A549 (cell line): Measurements from ENCODE around the gene MED26. TPM values are rescaled to one million over a fixed set of nuclear protein-coding genes. Genes with fewer than 3 reads are reported as not detected.

Source experiments
- ATAC-seq, 2 experiments: fragments of 200-7000 bp in 1 of 2; fragments of >200 bp in 1 of 2; cut with Nextera tagmentation in 1 of 2; cut with Tn5 transposase in 1 of 2; 3 replicates each; pipeline versions ENCODE4 v1.8.0 to v1.9.1; 2018 to 2020; ENCODE audit warnings: mild to moderate bottlenecking in 1 of 2, moderate library complexity in 1 of 2
- CTCF ChIA-PET: fragments of 300-600 bp; sonication (Branson Sonifier 250); formaldehyde crosslinking; extraction: SDS; loops from one replicate; lab custom pipeline; 2021; ENCODE audit warnings: antibody characterized with exemption, inconsistent platforms; lab: Yijun Ruan, JAX
- POLR2A ChIA-PET: fragments of 350-600 bp; formaldehyde crosslinking; extraction: SDS; loops from one replicate; lab custom pipeline; 2021; ENCODE audit warnings: antibody characterized with exemption, inconsistent platforms; lab: Yijun Ruan, JAX
- DNase-seq, 2 experiments: peaks; one replicate each; pipeline versions ENCODE4 v3.0.0 to v3.0.0-alpha.2; 2011 to 2016; ENCODE audit warnings: low read depth in 1 of 2, low spot score in 1 of 2
- FAIRE-seq: peaks from 2 replicates; lab custom pipeline; 2011; peaks lifted over from hg19 to GRCh38; lab: Jason Lieb, UNC
- H3K27ac ChIP-seq, 2 experiments: fragments of >200 bp; sonication (Bioruptor Twin); formaldehyde crosslinking; 3 replicates each; pipeline ENCODE4 v1.5.1; 2016 to 2017
- H3K4me1 ChIP-seq: fragments of >200 bp; sonication (Bioruptor Twin); formaldehyde crosslinking; 3 replicates; pipeline ENCODE4 v1.6.1; 2016
- H3K4me2 ChIP-seq: fragments of >200 bp; sonication (Bioruptor Twin); formaldehyde crosslinking; 3 replicates; pipeline ENCODE4 v1.6.1; 2016
- H3K4me3 ChIP-seq: fragments of >200 bp; sonication (Bioruptor Twin); formaldehyde crosslinking; 3 replicates; pipeline ENCODE4 v1.5.1; 2016
- H3K9me3 ChIP-seq: fragments of >200 bp; sonication (Bioruptor Twin); formaldehyde crosslinking; 3 replicates; pipeline ENCODE4 v1.6.1; 2016
- BCL3 ChIP-seq: fragments of >200 bp; sonication (Bioruptor Twin); formaldehyde crosslinking; IDR thresholded peaks from 3 replicates; pipeline ENCODE4 v1.6.1; 2016
- CBX8 ChIP-seq: fragments of 200-600 bp; sonication (generic); IDR thresholded peaks from 2 replicates; pipeline ENCODE4 v1.6.1; 2016
- CHD2 ChIP-seq: fragments of 150-350 bp; IDR thresholded peaks from 2 replicates; pipeline ENCODE4 v1.6.1; 2014; ENCODE audit warnings: low read length; ENCODE audit not compliant: partially characterized antibody
- CHD4 ChIP-seq: fragments of 200-600 bp; sonication (generic); IDR thresholded peaks from 2 replicates; pipeline ENCODE4 v1.6.1; 2016; ENCODE audit warnings: antibody characterized with exemption, mild to moderate bottlenecking, borderline replicate concordance
- E2F6 ChIP-seq: IDR thresholded peaks from 2 replicates; pipeline ENCODE4 v1.6.1; 2012; ENCODE audit warnings: low read depth, borderline replicate concordance
- EHMT2 ChIP-seq: fragments of 200-600 bp; sonication (generic); IDR thresholded peaks from 2 replicates; pipeline ENCODE4 v1.6.1; 2016; ENCODE audit warnings: antibody characterized with exemption, low read depth, mild to moderate bottlenecking, moderate library complexity
- EP300 ChIP-seq, 2 experiments: fragments of >200 bp; sonication (Bioruptor Twin); formaldehyde crosslinking; IDR thresholded peaks; 2 replicates in 1 of 2; 3 replicates in 1 of 2; pipeline ENCODE4 v1.6.1; 2016 to 2017
- HEYL ChIP-seq: fragments of 250-450 bp; sonication (Bioruptor Pico); IDR thresholded peaks from 2 replicates; pipeline ENCODE4 v1.8.0; 2021; ENCODE audit warnings: mild to moderate bottlenecking, moderate library complexity
- HOXA7 ChIP-seq: fragments of 250-450 bp; sonication (Bioruptor Pico); IDR thresholded peaks from 2 replicates; pipeline ENCODE4 v1.5.0; 2020; ENCODE audit warnings: mild to moderate bottlenecking, moderate library complexity
- KDM5A ChIP-seq: fragments of 200-600 bp; sonication (generic); IDR thresholded peaks from 2 replicates; pipeline ENCODE4 v1.6.1; 2016; ENCODE audit warnings: antibody characterized with exemption, mild to moderate bottlenecking
- NFE2L2 ChIP-seq: fragments of 150-350 bp; conservative IDR thresholded peaks from 2 replicates; pipeline ENCODE4 v1.6.1; 2014; ENCODE audit warnings: low read length
- PHF8 ChIP-seq: fragments of 200-600 bp; sonication (generic); IDR thresholded peaks from 2 replicates; pipeline ENCODE4 v1.6.1; 2016; ENCODE audit warnings: low read depth, mild to moderate bottlenecking, antibody characterized with exemption, moderate library complexity, borderline replicate concordance
- POLR2A ChIP-seq: IDR thresholded peaks from 2 replicates; pipeline ENCODE4 v1.6.1; 2012; ENCODE audit warnings: mild to moderate bottlenecking, low read length
- RAD21 ChIP-seq, 2 experiments: fragments of >200 bp in 1 of 2; sonication (Bioruptor Twin) in 1 of 2; formaldehyde crosslinking in 1 of 2; IDR thresholded peaks in 1 of 2; conservative IDR thresholded peaks in 1 of 2; 2 replicates in 1 of 2; 3 replicates in 1 of 2; pipeline ENCODE4 v1.6.1; 2012 to 2018; ENCODE audit warnings: inconsistent platforms in 1 of 2
- REST ChIP-seq: fragments of 200-600 bp; sonication (generic); IDR thresholded peaks from 2 replicates; pipeline ENCODE4 v1.6.1; 2016; ENCODE audit warnings: antibody characterized with exemption, mild to moderate bottlenecking, moderate library complexity
- RFX5 ChIP-seq: fragments of 450-650 bp; IDR thresholded peaks from 2 replicates; pipeline ENCODE4 v1.7.1; 2014; ENCODE audit warnings: antibody characterized with exemption, mild to moderate bottlenecking, moderate library complexity
- TFCP2L1 ChIP-seq: fragments of 250-450 bp; sonication (Bioruptor Pico); IDR thresholded peaks from 2 replicates; pipeline ENCODE4 v1.5.0; 2021; ENCODE audit warnings: mild to moderate bottlenecking
- TP53 ChIP-seq: fragments of 250-450 bp; sonication (Bioruptor Pico); IDR thresholded peaks from 2 replicates; pipeline ENCODE4 v1.5.0; 2021; ENCODE audit warnings: mild to moderate bottlenecking, moderate library complexity
- USF2 ChIP-seq: fragments of 450-650 bp; IDR thresholded peaks from 2 replicates; pipeline ENCODE4 v1.6.1; 2014; ENCODE audit warnings: antibody characterized with exemption
- ZC3H11A ChIP-seq: fragments of 450-650 bp; IDR thresholded peaks from 2 replicates; pipeline ENCODE4 v1.6.1; 2014; ENCODE audit warnings: antibody characterized with exemption, mild to moderate bottlenecking
- WGBS: methylation state at CpG from one replicate; pipeline ENCODE4 v1.1.6; 2017; ENCODE audit errors: missing lambda C conversion rate; 5-methylcytosine and 5-hydroxymethylcytosine counted together
- polyA plus RNA-seq, 4 experiments: library from polyadenylated mRNA; depleted of rRNA in 3 of 4; stranded (reverse); fragments of >200 nt; fragmentation: RNase III in 1 of 4; extraction: RNeasy Plus Mini Kit Qiagen cat#74134 plus additional on column Dnase treatment in 1 of 4; gene quantifications; 2 replicates in 3 of 4; 3 replicates in 1 of 4; pipeline ENCODE4 v1.2.3, GENCODE V29; 2011 to 2017
- TF ChIP-seq, protein P1 (sequence below): IDR thresholded peaks from 2 replicates; pipeline ENCODE4 v1.6.1; 2012

MED26 gene
- polyA plus RNA-seq, 2 of the 4 experiments (the other 2 are of a cell fraction) = 2.4 to 3.6 TPM

- TF ChIP-seq USF2 (no peak), PHF8 (no peak)
Measured at GRCh38 chr19:16614941-16615340, 13.1 kb downstream of the MED26 start (continued).

DNA sequence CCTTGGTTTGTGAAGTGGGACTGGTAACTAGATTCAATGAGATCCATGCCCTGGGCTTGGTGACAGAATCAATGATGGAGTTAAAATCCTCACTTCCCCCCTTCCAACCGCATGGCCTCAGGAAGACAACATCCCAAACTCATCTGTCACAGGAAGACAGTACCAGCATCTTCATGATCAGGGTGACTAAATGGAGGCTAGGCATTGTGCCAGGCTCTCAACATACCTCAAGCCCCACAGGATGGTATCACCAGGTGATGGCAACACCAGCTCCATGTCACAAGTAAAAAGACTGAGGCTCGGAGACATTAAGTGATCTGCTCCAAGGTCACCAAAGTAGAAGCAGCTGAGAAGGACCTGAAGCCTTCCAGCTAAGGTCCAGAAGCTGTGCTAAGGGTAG lies 14.2 kb downstream of the MED26 start:
- no peaks in the 10 kb centered on the region for H3K9me3 ChIP-seq
- peaks cover 5% of the 10 kb centered on the region; the same call in 2 of the 3 replicates for H3K4me1 ChIP-seq
- ATAC-seq = no peak
- TF ChIP-seq HEYL (CRISPR knock-in tag) (no peak), NFE2L2 (no peak), EHMT2 (no peak), TFCP2L1 (no peak), CBX8 (no peak), HOXA7 (CRISPR knock-in tag) (no peak), RAD21 (conservative IDR thresholded peaks at IDR 0.05 in 1 of 2, IDR thresholded peaks at IDR 0.05 in 1 of 2) (no peak)
- H3K4me2 ChIP-seq = no peak overlapping the region
- 94% methylated on average over 2 of the region's 2 CpGs for WGBS
- FAIRE-seq = no peak
- CTCF ChIA-PET = no interaction called here
- H3K4me3 ChIP-seq = no peak overlapping the region
- DNase-seq = no peak
- POLR2A ChIA-PET = no interaction called here
- H3K27ac ChIP-seq = no peak overlapping the region

- H3K4me3 ChIP-seq = no peak overlapping the region
- ATAC-seq = no peak
- 68% methylated on average over 3 of the region's 3 CpGs for WGBS
Measured at GRCh38 chr19:16612636-16613035, 15.4 kb downstream of the MED26 start.

DNA sequence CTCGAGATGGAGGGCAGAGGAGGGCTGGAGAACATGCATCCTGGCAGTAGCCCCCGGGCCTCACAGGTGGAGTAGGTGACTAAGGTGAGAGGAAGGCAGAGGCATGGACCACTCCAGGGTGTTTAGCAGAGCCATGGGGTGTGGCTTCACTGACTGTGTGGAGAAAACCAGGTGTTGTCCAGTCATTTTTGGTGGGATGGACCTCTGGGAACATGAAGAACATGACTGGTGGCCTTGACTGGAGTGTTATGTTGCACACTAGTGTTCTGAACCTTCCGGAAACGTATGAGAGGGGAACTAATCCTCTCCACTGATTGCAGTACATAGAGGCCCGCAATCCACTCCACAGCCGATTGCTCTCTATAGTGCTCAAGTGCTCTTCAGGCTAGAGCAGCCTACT lies 16.9 kb downstream of the MED26 start:
- TF ChIP-seq RFX5 (no peak), CHD4 (no peak), TP53 (CRISPR knock-in tag) (no peak)
- TF ChIP-seq, protein P1, sequence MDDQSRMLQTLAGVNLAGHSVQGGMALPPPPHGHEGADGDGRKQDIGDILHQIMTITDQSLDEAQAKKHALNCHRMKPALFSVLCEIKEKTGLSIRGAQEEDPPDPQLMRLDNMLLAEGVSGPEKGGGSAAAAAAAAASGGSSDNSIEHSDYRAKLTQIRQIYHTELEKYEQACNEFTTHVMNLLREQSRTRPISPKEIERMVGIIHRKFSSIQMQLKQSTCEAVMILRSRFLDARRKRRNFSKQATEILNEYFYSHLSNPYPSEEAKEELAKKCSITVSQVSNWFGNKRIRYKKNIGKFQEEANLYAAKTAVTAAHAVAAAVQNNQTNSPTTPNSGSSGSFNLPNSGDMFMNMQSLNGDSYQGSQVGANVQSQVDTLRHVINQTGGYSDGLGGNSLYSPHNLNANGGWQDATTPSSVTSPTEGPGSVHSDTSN = no peak
- Histone ChIP-seq H3K4me3 (no peak overlapping the region), H3K27ac (no peak overlapping the region), H3K4me1 (peaks cover 5% of the 10 kb centered on the region; the same call in 2 of the 3 replicates), H3K9me3 (no peaks in the 10 kb centered on the region), H3K4me2 (no peak overlapping the region)
- ChIA-PET CTCF (no interaction called here), POLR2A (no interaction called here)
- 95% methylated on average over 6 of the region's 6 CpGs for WGBS
- FAIRE-seq (no peak), ATAC-seq (no peak), DNase-seq (no peak)

More at GRCh38 chr19:16612636-16613035, 15.4 kb downstream of the MED26 start:
- TF ChIP-seq RAD21 (conservative IDR thresholded peaks at IDR 0.05 in 1 of 2, IDR thresholded peaks at IDR 0.05 in 1 of 2) = no peak
- TF ChIP-seq, all 56 proteins: peak for 0
- POLR2A ChIA-PET = no interaction called here
- Histone ChIP-seq H3K9me3 (no peaks in the 10 kb centered on the region), H3K27ac (no peak overlapping the region), H3K4me1 (peaks cover 5% of the 10 kb centered on the region; the same call in 2 of the 3 replicates), H3K4me2 (no peak overlapping the region)
- no peak for DNase-seq
- CTCF ChIA-PET = no interaction called here
- no peak for FAIRE-seq

DNA sequence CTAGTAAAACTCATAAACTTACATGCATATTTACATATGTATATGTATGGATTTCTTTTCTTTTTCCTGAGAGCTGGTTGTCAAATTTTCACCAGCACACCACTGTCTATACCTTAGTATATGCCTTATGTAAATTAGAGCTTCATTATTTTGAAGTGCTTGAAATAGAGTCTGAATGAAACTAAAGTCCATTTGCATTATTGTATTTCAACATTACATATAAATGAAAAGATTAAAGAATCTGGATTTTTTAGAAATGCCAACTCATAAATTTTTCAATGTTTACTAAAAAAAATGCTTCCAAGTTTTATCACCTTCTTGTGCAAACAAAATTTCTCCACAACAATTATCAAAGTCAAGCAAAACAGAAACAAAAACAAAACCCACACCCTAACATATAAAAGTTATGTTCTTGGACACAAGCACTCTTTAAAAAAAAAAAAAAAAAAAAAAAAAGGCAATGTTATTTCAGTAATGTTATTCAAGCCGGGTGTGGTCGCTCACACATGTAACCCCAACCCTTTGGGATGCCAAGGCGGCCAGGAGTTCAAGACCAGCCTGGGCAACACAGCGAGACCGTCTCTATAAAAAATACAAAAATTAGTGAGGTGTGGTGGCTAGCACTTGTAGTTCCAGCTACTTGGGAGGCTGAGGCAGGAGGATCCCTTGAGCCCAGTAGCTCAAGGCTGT lies 18.3 kb downstream of the MED26 start:
- ATAC-seq = no peak
- no peak overlapping the region for H3K4me2 ChIP-seq
- TF ChIP-seq RFX5 = no peak
- no peak for TF ChIP-seq POLR2A
- no peak for TF ChIP-seq ZC3H11A
- no peak for TF ChIP-seq BCL3
- TF ChIP-seq EP300 (IDR thresholded peaks at IDR 0.05) = no peak
- TF ChIP-seq CHD2 = no peak
- TF ChIP-seq REST = no peak
- TF ChIP-seq TP53 (CRISPR knock-in tag) = no peak
- TF ChIP-seq RAD21 (conservative IDR thresholded peaks at IDR 0.05 in 1 of 2, IDR thresholded peaks at IDR 0.05 in 1 of 2) = no peak
- TF ChIP-seq KDM5A = no peak
- no peak for TF ChIP-seq E2F6

More for the DNA sequence above, 18.3 kb downstream of the MED26 start:
- FAIRE-seq (no peak), DNase-seq (no peak)
- Histone ChIP-seq H3K4me3 (no peak overlapping the region), H3K27ac (no peak overlapping the region), H3K4me1 (peaks cover 5% of the 10 kb centered on the region), H3K9me3 (no peaks in the 10 kb centered on the region)
- 72% methylated on average over 5 of the region's 5 CpGs for WGBS
- CTCF ChIA-PET = no interaction called here
- POLR2A ChIA-PET = no interaction called here
